A549 treated with CORT108297 at 1 μM for 4 hours (cell line): ENCODE measurements around the gene IRF6. TPM values are rescaled to one million over a fixed set of nuclear protein-coding genes. Genes with fewer than 3 reads are reported as not detected.

Experiments used
- total RNA-seq: library from RNA; stranded (reverse); fragments of 200-300 nt; extraction: Qiagen RNA extraction; gene quantifications from 5 replicates; pipeline ENCODE4 v1.2.3, GENCODE V29; 2022

The IRF6 gene
- total RNA-seq, result 0.06 to 0.14 TPM (median 0.10 TPM) in 5 replicates

DNA sequence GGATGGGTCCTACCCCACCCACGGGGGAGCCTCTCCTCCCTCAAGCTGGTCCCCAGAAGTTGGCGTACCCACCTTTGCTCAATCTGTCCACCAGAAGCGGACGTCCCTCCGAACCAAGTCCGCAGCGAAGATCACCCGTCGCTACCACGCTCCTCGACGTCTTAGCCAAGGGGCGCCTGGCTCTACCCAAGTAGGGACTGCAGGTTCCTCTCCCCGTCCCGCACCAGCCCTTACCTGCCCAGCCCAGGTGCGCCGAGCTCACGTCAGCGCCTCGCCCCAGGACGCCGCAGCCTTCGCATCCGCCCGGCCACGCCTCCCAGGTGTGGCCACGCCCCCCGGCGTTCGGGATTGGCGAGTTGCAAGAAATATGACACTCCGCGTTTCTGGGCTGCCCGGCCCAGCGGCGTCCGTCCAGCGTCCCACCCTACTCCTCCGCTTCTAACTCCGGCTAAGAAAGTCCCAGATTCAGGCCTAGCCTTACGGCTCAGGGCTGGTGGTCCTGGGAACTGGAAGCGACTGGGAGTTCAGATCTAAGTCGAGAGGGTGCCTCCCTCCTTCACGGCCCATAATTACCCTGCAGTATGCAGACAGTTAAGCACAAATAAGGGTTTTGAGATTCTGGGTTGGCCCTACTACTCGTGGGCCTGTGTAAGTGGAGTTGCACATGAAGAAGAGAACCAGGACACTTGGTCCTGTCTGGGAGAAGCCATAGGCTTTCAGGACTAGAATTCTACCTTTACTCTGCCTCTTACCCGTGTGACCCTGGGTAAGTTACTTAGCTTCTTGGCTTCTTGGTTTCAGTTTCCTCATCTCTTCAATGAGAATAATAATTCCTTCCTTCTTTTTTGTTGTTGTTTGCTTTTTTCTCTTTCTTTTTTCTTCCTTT lies at the start of gene IRF6:
IRF6 (minus strand) TSS at position 268 of the 886 bp plus-strand sequence. CDS start 4,729 bp downstream, outside the sequence.

DNA sequence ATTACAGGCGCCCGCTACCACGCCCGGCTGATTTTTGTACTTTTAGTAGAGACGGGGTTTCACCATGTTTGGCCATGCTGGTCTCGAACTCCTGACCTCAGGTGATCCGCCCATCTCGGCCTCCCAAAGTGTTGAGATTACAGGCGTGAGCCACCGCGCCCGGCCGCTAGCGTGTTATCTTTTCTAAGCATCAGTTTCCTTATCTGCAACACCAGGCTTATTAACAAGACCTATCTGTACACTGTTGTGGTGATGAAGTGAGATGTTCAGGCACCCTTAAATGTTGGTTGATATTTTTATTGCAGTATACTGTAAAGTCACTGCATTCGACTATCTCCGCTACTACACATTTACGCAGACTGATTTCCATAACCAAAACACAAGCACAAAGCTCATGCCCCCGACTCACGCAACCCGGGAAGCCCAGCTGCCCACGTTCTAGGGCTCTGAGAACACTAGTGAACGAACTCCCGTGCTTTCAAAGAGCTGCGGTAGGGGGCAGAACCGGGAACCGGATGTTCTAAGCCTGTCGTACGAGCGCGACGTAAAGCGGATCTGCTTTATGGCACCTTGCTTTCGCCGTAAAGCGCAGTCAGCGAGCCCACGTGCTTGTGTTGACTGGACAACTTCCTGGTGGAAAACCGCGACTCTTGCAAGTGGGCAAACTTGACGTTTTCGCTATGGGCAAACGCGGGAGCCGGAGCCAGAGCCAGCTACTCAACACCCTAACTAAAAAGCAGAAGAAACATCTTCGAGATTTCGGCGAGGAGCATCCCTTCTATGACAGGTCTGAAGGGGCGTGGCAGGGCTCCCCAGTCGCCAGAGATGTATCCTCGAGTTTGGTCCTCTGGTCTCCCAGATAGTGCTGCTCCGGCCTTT lies 21.7 kb upstream of the IRF6 start, which contains the start of gene UTP25:
UTP25 (plus strand) TSS at position 589 of the 879 bp plus-strand sequence; CDS start at position 681, 92 bp downstream.

DNA sequence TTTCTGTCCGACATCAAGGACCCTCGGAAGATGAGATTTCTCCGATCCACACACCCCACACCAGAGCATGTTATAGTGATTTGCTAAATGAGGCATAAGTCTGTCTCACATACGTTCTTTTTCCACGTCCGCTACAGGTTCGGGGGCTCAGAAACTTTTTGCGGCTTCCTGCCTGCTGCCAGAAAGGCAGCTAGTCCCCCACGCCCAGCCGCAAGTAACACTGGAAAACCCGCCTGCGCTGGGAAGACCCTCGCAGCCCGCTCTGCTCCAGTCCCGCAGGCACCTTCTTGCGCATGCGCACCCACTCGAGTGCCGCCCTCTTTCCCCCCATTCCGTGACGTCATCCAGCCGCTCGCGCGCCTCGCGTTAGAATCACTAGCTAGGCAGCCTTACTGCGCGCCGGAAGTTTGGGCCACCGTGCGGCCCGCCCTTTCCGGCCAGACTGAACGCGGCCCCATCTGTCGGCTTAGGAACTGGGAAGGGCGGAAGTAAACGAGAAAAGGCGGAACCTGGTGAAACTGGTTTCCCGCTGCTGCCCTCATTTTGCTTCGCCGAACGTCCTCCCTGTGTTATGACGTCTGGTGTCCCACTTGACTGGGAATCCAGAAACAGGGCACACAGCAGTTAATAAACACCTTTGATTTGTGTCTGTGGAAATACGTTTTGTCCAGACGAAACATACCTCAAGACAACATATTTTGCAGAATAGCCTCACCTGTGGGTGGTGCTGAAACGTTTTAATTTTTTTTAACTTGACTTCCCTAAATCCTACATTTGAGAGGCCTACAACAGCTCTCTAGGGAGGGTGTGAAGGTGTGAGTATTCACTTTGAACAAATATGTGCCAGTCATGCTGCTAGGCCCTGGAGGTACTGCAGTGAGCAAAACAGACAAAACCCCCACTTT lies 21.4 kb downstream of the IRF6 start, which contains the start of gene C1orf74:
C1orf74 (minus strand) TSS at position 295 of the 905 bp plus-strand sequence. CDS start 925 bp downstream, outside the sequence.

DNA sequence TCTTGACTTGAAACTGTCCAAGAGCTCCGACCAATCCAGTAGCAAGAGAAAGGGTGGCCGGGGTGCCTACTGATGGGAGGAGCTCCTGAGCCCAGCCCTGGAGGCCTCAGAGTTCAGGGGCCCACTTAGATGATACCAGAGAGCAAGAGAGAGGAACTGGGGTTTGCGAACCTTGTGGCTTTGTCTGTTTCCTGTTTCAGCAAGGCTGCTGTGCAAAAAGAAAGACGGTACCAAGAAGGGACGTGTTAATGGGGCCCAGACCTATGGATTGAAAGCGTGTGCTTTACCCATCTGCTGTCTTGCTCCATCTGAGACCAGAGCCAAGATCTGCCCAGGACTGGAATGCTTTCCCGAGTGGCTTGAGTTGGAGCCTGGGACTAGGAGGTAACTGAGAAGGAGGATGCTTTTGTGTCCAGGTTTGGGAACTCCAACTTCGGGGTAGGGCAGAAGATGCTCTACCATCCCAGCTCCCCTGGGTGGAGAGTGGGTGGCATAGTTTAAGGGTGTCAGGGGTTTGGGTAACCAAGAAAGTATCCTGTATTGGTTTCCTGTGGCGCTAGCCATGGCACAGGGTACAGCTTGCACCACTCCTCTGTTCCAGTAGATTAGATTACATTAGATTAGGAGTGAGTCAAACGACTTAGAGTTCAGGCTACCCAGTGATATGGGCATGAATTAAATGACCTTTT lies 49.9 kb downstream of the IRF6 start, which contains the start of gene TRAF3IP3:
TRAF3IP3 (plus strand) TSS at position 128 of the 689 bp plus-strand sequence. CDS start 3,987 bp downstream, outside the sequence.

Other genes starting within 250 kb of the IRF6 start
- 0.14 to 0.37 TPM (median 0.30 TPM) in 5 replicates for gene CAMK1G, start 222.4 kb downstream of the IRF6 start, total RNA-seq
- 20.5 to 25.5 TPM (median 22.0 TPM) in 5 replicates for gene LAMB3, start 153.7 kb downstream of the IRF6 start, total RNA-seq
- 2.7 to 3.3 TPM (median 3.0 TPM) in 5 replicates for gene G0S2, start 130.7 kb downstream of the IRF6 start, total RNA-seq
- 0.12 to 0.14 TPM in 2 of 5 replicates, not detected in the others for gene HSD11B1, start 101.3 kb downstream of the IRF6 start, total RNA-seq
- gene TRAF3IP3, start 50.1 kb downstream of the IRF6 start, total RNA-seq, result not detected in 5 replicates
- gene C1orf74, start 21.6 kb downstream of the IRF6 start, total RNA-seq, result 1.1 to 1.9 TPM (median 1.6 TPM) in 5 replicates
- 9.4 to 12.1 TPM (median 11.3 TPM) in 5 replicates for gene UTP25, start 21.8 kb upstream of the IRF6 start, total RNA-seq
- gene SYT14, start 132.1 kb upstream of the IRF6 start, total RNA-seq, result 0.02 to 0.06 TPM (median 0.06 TPM) in 5 replicates